HG02588 (cell line): ENCODE measurements around the gene LIN7A.
"Not testable (repeated sequence)": the region's sequence is repeated elsewhere in the genome, so short reads cannot be mapped to it uniquely, and the experiment has no call there.

Source experiments
- ATAC-seq: cut with Tn5 transposase; IDR thresholded peaks from one replicate; pipeline ENCODE4 v1.9.1; 2021; ENCODE audit warnings: mild to moderate bottlenecking, moderate library complexity; ENCODE audit not compliant: unreplicated experiment

The LIN7A gene

DNA sequence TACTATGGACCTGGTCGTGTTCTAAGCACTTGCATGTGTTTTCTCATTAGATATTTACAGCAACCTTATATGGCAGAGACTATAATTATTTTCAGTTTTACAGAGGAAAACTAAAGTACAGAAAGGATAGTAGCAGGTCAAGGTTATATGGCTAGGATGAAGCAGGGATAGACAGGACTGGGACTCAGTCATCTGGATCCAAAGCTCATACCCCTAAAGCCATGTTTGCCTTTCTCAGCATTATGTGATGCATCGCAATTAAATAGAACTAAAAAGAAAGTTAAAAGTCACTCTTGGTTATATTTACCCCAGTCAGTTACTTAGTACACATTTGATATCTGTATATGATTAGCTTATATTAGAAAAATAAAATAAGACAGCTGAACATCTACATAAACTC, 13.3 kb downstream of the LIN7A start:
- ATAC-seq: no peak

DNA sequence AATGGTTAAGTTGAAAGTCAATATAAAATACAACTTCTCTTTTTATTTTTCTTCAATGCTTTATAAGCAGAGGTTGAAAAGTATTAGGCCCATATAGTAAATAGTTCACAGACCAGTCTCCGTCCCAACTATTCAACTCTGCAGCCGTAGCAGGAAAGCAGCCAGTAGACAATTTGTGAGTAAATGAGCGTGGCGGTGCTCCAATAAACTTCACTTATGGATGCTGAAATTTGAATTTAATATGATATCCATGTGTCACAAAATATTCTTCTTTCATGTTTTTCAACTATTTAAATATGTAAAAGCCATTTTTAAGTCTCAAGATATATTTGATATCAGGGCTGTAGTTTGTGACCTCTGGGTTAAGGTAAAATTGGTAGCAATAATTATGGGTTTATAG, 17.7 kb downstream of the LIN7A start:
- ATAC-seq: no peak

DNA sequence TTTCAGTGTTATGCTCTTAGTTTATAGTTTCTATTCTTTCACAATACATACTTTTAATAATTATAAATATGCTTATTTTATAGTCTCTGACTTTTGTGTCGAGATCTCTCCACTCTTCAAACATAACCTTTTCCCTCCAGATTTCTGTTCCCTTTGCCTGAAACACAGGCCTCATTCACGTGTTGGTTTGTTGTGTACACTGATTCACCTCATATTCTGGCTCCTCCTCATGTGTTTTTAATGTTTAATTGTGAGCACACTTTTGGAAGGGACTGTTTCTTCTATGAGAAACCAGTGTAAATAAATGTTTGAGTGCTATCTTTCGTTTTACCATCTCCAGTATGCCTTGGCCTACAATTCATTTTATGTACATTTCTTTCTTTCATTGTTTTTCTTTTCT, 20.1 kb downstream of the LIN7A start:
- ATAC-seq: no peak

DNA sequence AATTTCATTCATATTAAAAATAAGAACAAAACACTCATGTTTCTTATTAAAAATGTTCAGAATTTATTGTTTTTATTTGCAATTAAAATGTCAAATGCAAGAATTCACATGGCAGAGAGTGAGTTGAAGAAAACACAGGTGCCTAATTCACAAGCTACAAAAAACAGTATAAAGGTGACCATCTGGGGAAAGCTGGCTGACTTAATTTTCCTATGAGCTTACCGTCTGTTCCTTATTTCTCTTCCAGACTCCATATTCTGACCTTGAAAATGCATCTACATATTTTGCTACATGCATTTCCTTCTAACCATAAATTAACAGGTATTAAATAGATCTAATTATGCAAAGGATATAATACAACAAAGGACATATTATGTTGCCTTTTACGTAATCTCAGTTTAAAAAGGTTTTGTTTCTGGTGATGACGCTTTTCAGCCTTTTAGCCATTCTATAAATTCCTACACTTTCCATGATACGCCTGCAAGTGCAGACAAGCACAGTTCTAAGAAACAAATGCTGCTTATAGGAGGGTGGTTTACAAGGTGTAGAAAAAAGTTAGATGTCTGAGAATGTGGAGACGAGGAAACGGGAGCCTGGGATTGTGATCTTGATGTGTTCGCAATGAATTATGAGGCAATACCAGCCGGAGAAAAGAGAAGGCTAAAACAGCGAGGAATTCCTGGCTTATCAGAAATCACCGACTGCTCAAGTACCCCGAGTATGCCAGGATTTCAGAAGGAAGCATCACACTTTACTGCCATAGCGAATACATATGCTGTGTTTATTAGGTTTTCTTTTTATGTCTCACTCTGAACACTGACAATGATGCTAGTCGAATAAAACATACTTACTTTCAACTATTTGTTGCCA, 24.6 kb downstream of the LIN7A start:
- no peak for ATAC-seq

DNA sequence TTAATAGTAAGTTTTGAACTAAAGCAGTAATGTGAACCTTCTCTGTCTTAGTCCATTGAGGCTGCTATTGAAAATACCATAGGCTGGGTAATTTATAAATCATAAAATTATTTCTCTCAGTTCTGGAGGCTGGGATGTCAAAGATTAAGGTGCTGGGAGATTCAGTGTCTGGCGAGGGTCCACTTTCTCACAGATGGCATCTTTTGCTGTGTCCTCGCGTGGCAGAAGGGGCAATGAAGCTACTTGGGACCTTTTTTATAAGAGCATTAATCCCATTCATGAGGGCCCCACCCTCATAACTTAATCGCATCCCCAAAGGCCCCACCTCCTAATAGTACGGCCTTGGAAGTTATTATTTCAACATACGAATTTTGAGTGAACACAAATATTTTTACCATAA, 28.4 kb downstream of the LIN7A start:
- ATAC-seq: no peak

DNA sequence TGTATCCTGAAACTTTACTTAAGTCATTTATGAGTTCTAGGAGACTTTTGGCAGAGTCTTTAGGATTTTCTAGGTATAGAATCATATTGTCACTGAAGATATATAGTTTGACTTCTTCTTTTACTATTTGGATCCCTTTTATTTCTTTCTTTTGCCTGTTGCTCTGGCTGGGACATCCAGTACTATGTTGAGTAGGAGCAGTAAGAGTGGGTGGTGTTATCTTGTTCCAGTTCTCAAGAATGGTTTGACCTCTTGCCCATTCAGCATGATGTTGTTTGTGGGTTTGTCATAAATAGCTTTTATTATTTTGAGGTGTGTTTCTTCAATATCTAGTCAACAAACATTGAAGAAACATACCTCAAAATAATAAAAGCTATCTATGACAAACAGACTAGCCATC, 35.0 kb downstream of the LIN7A start:
- no peak for ATAC-seq

DNA sequence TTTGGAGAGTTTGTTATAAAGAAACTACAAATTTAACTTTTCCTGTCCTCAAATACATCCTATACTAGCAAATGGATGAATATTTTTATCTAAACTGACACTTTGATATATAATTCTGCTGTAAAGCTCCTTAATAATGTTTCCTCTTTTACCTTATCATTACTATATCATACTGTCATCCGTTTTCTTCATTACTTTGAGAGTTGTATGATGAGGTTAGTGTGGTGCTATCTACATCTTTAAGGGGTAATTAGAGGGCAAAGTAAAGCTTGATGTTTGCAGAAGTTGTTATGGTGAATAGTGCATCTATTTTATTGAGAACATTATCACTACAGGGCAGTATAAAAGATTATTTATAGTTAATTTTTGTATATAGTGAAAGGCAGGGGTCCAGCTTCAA, 36.1 kb downstream of the LIN7A start:
- no peak for ATAC-seq

DNA sequence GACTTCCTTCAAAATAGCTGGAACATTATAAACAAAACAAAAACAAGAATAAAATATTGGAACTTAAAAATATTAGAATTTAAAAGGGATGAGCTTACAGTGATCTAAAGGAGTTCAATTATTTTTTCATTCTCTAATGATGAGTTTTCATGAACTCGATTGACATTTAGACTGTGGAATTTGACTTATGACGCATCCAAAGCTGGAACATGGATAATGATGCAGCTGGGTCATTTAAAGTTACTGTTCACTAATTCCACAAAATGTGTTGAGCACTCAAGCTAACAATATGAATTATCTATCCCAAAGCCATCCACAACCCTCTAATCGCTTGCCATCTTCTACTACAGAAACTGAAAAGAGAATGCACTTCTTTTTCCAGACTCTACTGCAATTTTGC, 42.5 kb downstream of the LIN7A start:
- no peak for ATAC-seq

DNA sequence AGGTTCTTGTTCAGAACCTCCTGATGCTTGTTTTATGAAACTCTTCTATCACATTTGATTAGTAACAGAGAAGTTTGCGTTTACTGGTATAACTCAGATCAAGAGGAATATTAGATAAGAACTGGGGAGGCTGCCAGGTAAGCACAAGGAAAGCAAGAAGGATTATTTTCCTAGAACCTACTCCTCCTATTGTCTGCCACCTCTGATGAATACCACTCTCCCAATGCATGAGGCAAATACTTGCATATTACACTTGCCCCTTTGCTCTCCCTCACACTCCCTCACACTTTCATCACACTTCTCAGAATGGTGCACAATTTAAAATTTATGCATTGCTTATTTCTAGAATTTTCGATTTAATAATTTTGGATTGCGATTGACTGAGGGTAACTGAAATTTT, 43.6 kb downstream of the LIN7A start:
- ATAC-seq: no peak

DNA sequence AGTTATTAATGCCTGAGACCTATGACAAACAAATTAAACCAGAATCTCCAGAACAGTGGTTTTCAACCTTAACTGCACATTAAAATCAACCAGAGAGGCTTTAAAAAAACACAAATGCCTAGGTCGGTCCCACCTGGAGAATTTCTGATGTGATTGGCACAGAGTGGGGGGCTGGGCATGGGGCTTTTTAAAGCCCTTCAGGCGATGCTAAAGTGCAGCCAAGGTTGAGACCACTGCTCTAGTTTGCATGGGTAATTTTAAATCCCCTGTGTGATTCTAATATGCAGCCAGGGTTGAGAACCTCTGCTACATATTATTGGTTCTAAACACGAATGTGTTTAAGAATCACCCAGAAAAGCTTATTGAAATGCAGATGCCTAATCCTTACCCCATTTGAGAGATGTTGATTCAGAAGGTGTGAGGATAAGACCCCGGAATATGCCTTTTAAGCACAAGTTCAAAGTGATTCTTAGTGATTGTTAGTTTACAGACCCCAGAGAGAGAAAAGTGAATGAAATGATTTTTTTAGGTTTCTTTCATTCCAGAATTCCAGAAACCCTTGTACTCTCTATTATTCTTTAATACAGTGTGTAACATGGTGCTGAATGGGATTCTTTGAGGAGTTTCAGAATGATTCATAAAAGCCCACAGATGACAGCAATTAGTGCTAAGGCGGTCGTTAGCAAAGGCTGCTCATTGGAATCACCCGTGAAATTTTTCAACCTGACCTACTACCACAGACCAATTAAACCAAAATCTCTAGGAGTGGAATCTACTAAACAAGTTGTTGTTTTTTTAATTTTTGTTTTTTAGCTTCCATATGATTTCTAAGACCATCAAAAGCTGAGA, 44.9 kb downstream of the LIN7A start:
- ATAC-seq: peak; percentile 69

DNA sequence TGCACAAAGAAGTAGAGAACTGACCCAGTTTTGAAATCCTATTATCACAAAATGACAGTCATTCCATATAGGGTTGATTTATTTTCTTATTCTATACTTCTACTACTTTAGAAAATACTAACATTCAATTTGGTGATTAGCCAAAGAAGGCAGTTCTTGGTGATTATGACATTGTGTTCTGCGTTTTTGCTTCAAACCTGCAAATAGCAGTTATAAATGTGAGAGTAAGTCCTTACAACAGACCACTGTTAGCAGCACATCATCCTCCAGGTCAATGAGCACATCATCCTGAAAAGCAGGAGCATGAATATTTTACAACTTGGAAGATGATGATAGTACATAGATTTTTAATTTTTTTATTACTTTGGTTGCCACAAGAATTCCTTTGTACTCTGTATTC, 53.1 kb downstream of the LIN7A start:
- ATAC-seq: no peak

DNA sequence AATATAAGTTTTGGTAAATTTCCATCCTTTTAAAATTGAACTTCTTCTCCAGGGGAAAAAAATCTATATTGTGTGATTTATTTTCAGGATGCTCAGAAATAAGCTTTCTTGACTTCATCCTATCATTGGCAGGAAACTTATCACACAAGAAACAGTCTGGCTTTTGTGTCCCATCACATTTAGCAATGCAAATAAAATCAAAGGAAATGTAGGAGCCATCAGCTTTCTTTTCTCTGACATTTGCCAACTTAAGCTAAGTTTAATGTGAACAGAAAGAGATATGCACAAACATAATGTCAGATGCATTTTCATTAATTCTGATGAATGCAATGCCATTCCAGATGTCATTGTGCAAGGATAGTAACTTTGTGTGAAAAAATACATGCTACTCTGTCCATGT, 56.6 kb downstream of the LIN7A start:
- no peak for ATAC-seq

DNA sequence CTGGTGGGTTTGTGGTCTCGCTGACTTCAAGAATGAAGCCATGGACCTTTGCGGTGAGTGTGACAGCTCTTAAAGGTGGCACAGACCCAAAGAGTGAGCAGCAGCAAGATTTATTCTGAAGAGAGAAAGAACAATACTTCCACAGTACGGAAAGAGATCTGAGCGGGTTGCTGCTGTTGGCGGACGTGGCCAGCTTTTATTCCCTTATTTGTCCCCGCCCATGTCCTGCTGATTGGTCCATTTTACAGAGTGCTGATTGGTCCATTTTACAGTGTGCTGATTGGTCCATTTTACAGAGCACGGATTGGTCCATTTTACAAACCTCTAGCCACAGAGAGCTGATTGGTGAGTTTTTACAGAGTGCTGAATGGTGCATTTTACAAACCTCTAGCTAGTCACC, 59.3 kb downstream of the LIN7A start:
- not testable (repeated sequence) for ATAC-seq

DNA sequence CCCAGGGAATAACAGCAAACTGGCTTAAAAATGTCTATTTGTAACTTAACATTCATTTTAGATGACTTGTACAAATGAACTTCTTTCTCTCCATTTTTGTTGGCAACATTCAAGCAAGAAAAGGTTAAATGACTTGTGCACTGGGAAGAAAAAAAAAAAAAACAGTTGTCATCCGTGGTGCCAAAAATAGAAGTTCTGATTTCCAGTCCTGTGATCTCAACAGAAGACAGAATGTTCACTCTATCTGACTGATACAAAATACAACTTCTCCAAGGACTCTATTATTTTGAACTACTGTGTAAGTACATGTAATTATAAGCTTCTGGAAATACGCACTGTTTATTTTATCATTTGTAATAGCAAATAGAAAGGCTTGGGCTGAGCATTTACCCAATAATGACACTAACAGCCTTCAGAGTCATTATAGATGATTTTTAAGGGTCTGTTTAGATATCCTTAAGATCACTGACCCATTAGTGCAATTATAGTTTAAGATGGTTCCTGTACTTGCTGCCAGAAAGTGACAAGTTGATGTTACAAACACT, 59.9 kb downstream of the LIN7A start:
- ATAC-seq: no peak

DNA sequence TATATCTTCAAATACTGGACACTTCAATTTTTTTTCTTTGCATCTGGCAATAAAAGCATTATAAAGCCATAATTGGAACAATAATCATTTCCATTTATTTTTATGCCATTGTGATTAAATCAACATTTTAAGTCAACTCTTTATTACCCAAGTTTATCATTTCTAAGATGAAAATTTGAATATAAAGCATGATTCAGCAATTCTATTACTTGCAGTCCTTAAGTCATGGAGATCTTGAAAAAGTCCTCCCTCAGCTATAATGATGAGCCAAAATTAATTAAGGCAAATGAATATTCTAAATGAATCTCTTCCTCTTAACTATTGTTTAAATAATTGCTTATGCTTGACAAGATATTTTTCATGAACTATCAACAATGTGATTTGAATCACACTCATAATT, 65.7 kb downstream of the LIN7A start:
- no peak for ATAC-seq

DNA sequence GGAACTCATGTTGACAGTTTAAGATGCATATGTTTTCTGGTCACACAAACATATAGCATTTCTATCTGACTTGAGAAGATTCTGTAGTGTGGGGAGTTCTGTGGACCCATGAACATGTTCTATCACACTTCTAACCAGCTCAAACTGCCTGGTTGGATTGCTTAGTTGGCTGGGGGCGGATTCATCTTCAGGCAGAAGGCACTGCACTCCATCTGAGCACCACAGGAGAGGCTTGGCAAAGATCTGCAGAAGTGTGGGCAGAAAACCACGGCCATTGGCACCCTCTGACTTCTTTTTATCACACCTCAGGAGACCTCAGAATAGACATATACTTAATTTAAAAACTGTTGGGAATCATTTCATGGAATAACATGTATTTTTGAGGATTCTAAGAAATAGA, 68.5 kb downstream of the LIN7A start:
- ATAC-seq: no peak

DNA sequence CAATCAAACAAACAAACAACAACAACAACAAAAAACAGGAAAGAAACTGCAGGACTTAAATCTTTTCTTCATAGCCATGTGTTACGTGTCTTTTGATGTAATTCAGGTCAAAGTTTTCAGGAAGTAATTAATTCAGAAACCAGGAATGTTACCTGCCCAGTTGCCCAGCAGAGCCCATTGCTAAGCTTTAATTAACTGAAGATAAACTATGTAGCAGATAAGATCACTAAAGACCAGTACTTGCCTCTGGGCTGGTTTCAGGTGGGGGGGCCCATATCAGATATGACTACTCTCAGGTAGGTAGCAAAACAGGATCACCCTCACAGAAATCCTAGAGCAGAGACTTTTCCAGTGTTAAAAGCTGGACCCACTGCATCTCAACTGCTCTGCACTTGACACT, 69.2 kb downstream of the LIN7A start:
- no peak for ATAC-seq

DNA sequence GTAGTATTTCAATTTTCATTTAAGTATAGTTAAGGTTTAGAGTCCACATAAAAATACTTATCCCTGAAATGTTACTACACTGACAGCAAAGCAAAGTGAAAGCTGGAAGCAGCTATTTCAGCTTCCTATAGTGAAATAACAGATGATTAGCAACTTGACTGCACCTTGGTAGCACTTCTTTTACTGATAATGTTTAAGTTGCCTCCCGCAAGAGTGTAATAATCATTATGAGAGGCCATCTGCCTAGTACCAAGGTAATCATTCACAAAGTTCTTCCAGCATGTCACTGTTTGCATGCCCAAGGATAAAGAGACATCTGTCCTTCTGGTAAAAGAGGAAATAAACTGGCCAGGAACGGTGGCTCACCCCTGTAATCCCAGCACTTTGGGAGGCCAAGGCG, 69.8 kb downstream of the LIN7A start:
- no peak for ATAC-seq

DNA sequence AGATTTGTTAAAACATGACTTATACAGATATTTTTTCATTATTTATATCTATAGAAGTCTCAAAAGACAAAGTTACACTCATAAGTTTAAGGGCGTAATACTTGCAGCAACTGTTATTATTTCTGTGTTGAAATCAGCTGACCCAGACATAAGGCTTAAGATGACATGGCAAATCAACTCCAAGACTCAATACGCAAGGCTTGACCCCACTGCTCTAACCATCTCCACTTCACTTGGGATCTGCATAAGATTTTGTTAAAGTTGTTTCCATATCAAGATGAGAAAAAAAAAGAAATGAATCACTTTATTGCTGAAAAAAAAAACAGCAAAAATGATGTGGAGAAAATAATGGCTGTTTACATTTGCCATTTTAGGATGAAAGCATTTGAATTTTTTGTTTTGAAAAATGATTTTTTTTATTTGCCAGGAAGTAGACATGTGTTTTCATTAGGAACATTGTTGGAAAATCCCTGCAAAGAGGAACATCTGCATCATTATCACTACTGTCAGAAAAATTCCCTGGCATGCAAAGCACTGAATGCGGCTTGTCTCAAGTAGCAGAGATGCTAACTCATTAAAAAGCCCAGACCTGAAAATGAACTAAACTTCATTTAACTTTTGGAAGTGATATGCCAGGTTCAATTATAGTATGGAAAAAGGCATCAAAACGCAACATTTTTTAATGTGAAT, 73.5 kb downstream of the LIN7A start:
- ATAC-seq: no peak

DNA sequence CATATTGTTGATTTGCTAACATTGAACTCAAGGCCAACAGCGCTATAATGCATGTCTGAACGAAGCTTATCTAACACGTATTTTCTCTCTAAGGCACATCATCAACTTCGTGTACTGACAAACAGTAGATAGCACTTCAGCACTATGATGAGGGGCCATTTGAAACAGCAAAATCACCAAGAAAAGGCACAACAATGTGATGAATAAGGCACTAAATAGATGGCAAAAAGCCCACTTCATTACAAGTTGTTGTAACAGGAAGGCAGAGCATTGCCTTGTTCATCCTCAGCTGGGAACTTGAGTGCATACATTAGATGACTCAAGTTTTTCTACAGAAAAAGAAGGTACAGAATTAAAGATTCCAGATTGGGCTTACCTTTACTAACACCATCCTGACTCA, 75.2 kb downstream of the LIN7A start:
- ATAC-seq: no peak

DNA sequence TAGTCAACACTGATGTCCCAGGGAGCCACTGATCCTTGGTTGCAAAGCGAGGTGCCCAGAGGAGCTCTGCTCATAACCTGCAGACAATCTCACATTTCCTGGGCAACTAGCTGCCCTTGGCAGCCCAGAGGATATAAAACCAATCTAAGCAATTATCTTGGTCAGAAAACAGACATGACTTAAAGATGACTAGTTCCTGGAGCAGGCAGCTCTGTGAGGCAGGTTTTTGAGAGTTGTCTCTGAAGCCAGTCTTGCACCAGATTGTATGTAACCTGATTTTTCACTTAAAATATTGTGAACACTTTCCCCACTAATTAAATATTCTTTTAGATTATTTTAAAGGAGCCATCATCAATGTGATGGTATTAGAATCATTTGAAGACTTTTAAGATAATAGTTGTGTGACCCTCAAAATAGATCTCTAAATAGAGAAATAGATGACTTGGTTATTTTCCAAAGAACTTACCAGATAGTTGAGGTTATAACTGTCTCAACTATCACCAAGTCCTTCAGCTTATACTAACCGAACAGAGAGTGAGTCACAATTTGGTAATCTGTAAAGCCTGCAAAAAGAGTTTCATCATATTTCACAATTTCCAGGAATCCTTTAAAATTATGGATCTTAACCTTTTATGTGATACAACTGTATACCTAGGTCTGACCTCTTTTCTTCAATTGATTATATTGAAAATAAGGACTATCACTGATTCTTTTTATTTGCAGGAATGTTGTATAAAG, 75.9 kb downstream of the LIN7A start:
- ATAC-seq: no peak
